HEK293 (cell line): ENCODE data around the gene GNA12.

Experiments used
- CTCF ChIA-PET: fragments of 350-600 bp; formaldehyde crosslinking; extraction: SDS; loops from one replicate; lab custom pipeline; 2021; ENCODE audit warnings: antibody characterized with exemption; lab: Yijun Ruan, JAX
- POLR2A ChIA-PET: fragments of 300-600 bp; formaldehyde crosslinking; extraction: SDS; loops from one replicate; lab custom pipeline; 2020; ENCODE audit warnings: antibody characterized with exemption, inconsistent platforms; lab: Yijun Ruan, JAX
- H3K27ac ChIP-seq: fragments of 200-500 bp; sonication (Bioruptor generic); 2 replicates; pipeline ENCODE4 v1.5.1; 2014; ENCODE audit warnings: low read depth, low read length, control low read depth, inconsistent platforms; ENCODE audit errors: extremely low read depth
- H3K36me3 ChIP-seq, 2 experiments: fragments of 200-500 bp in 1 of 2; sonication (Bioruptor generic) in 1 of 2; 1 replicate in 1 of 2; 2 replicates in 1 of 2; pipeline ENCODE4 v1.5.1; 2014 to 2017; ENCODE audit warnings: inconsistent platforms in 2 of 2, low read length in 2 of 2; ENCODE audit not compliant: control insufficient read depth in 2 of 2, insufficient read depth in 1 of 2
- H3K4me1 ChIP-seq: fragments of 200-500 bp; sonication (Bioruptor generic); 2 replicates; pipeline ENCODE4 v1.5.1; 2014; ENCODE audit warnings: mild to moderate bottlenecking, low read length, inconsistent platforms; ENCODE audit not compliant: control insufficient read depth, insufficient read depth
- H3K4me3 ChIP-seq: 2 replicates; pipeline ENCODE4 v1.5.1; 2011; ENCODE audit warnings: low read depth, mild to moderate bottlenecking, control low read depth, low read length, moderate library complexity
- H3K9me3 ChIP-seq: fragments of 200-500 bp; sonication (Bioruptor generic); 2 replicates; pipeline ENCODE4 v1.5.1; 2014; ENCODE audit warnings: low read depth, low read length, inconsistent platforms; ENCODE audit not compliant: control insufficient read depth, insufficient read depth
- CTCF ChIP-seq: fragments of 450-650 bp; formaldehyde crosslinking; IDR thresholded peaks from 2 replicates; pipeline ENCODE4 v1.5.1; 2016; ENCODE audit warnings: missing biosample characterization, missing genetic modification characterization
- KLF10 ChIP-seq: fragments of 450-650 bp; IDR thresholded peaks from 2 replicates; pipeline ENCODE4 v1.5.1; 2018; ENCODE audit warnings: missing biosample characterization, mild to moderate bottlenecking, missing genetic modification characterization
- PRDM6 ChIP-seq: fragments of 450-650 bp; formaldehyde crosslinking; IDR thresholded peaks from 2 replicates; pipeline ENCODE4 v1.5.1; 2017; ENCODE audit warnings: missing biosample characterization, missing genetic modification characterization
- ZNF274 ChIP-seq, 2 experiments: fragments of 200-500 bp in 1 of 2; fragments of 450-650 bp in 1 of 2; sonication (Bioruptor generic) in 1 of 2; formaldehyde crosslinking in 1 of 2; IDR thresholded peaks; 2 replicates each; pipeline versions ENCODE4 v1.5.1 to v1.6.1; 2014 to 2016; ENCODE audit warnings: borderline replicate concordance in 1 of 2, inconsistent platforms in 1 of 2, low read length in 1 of 2, missing biosample characterization in 1 of 2, missing genetic modification characterization in 1 of 2
- ZNF513 ChIP-seq: fragments of 450-650 bp; IDR thresholded peaks from 2 replicates; pipeline ENCODE4 v1.5.1; 2018; ENCODE audit warnings: missing biosample characterization, missing genetic modification characterization
- ZNF549 ChIP-seq: fragments of 450-650 bp; IDR thresholded peaks from 2 replicates; pipeline ENCODE4 v1.5.1; 2018; ENCODE audit warnings: missing biosample characterization, missing genetic modification characterization, mild to moderate bottlenecking, inconsistent platforms, moderate library complexity
- ZNF560 ChIP-seq: fragments of 450-650 bp; formaldehyde crosslinking; IDR thresholded peaks from 2 replicates; pipeline ENCODE4 v1.5.1; 2017; ENCODE audit warnings: missing biosample characterization, missing genetic modification characterization, borderline replicate concordance
- ZNF600 ChIP-seq: fragments of 450-650 bp; formaldehyde crosslinking; IDR thresholded peaks from 2 replicates; pipeline ENCODE4 v1.5.1; 2016; ENCODE audit warnings: missing biosample characterization, missing genetic modification characterization
- ZNF610 ChIP-seq: fragments of 450-650 bp; formaldehyde crosslinking; IDR thresholded peaks from 2 replicates; pipeline ENCODE4 v1.5.1; 2016; ENCODE audit warnings: missing biosample characterization, missing genetic modification characterization, borderline replicate concordance
- ZNF621 ChIP-seq: fragments of 450-650 bp; formaldehyde crosslinking; IDR thresholded peaks from 2 replicates; pipeline ENCODE4 v1.5.1; 2017; ENCODE audit warnings: missing biosample characterization, missing genetic modification characterization
- ZNF701 ChIP-seq: fragments of 450-650 bp; formaldehyde crosslinking; IDR thresholded peaks from 2 replicates; pipeline ENCODE4 v1.5.1; 2016; ENCODE audit warnings: missing biosample characterization, missing genetic modification characterization
- ZNF776 ChIP-seq: fragments of 450-650 bp; formaldehyde crosslinking; IDR thresholded peaks from 2 replicates; pipeline ENCODE4 v1.5.0; 2017; ENCODE audit warnings: missing biosample characterization, missing genetic modification characterization, borderline replicate concordance
- TF ChIP-seq, protein P1 (sequence below): fragments of 450-650 bp; formaldehyde crosslinking; IDR thresholded peaks from 2 replicates; pipeline ENCODE4 v1.5.1; 2017; ENCODE audit warnings: missing biosample characterization, mild to moderate bottlenecking, missing genetic modification characterization, moderate library complexity
- TF ChIP-seq, protein P2 (sequence below): fragments of 450-650 bp; formaldehyde crosslinking; IDR thresholded peaks from 2 replicates; pipeline ENCODE4 v1.5.1; 2017; ENCODE audit warnings: missing biosample characterization, missing genetic modification characterization
- TF ChIP-seq, protein P3 (sequence below): fragments of 450-650 bp; formaldehyde crosslinking; IDR thresholded peaks from 2 replicates; pipeline ENCODE4; 2016; ENCODE audit warnings: missing biosample characterization, missing genetic modification characterization

Gene GNA12

DNA sequence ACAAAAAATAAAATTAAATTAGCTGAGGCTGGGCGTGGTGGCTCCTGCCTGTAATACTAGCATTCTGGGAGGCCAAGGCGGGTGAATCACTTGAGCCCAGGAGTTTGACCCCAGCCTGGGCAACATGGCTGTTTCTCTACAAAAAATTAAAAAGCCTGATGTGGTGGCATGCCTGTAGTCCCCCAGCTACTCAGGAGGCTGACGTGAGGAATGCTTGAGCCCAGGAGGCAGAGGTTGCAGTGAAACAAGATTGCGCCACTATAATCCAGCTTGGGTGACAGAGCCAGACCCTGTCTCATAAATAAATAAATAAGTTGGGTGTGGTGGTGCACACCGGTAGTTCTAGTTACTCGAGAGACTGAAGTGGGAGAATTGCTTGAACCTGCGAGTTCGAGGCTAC lies 65.1 kb downstream of the GNA12 start:
- TF ChIP-seq PRDM6 (tag by site-specific recombination) (no peak), ZNF274 (IDR thresholded peaks at IDR 0.05; ENCODE audit: low read length) (no peak), ZNF274 (tag by site-specific recombination; IDR thresholded peaks at IDR 0.05; ENCODE audit: borderline replicate concordance) (no peak), ZNF513 (tag by site-specific recombination) (no peak), ZNF701 (tag by site-specific recombination) (no peak), ZNF776 (tag by site-specific recombination) (no peak), ZNF549 (tag by site-specific recombination) (no peak), CTCF (tag by site-specific recombination) (no peak), ZNF600 (no peak), KLF10 (no peak), ZNF560 (tag by site-specific recombination) (no peak), ZNF610 (no peak), ZNF621 (tag by site-specific recombination) (no peak)
- TF ChIP-seq, protein P1, sequence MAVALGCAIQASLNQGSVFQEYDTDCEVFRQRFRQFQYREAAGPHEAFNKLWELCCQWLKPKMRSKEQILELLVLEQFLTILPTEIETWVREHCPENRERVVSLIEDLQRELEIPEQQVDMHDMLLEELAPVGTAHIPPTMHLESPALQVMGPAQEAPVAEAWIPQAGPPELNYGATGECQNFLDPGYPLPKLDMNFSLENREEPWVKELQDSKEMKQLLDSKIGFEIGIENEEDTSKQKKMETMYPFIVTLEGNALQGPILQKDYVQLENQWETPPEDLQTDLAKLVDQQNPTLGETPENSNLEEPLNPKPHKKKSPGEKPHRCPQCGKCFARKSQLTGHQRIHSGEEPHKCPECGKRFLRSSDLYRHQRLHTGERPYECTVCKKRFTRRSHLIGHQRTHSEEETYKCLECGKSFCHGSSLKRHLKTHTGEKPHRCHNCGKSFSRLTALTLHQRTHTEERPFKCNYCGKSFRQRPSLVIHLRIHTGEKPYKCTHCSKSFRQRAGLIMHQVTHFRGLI (tag by site-specific recombination), result no peak
- TF ChIP-seq, protein P2, sequence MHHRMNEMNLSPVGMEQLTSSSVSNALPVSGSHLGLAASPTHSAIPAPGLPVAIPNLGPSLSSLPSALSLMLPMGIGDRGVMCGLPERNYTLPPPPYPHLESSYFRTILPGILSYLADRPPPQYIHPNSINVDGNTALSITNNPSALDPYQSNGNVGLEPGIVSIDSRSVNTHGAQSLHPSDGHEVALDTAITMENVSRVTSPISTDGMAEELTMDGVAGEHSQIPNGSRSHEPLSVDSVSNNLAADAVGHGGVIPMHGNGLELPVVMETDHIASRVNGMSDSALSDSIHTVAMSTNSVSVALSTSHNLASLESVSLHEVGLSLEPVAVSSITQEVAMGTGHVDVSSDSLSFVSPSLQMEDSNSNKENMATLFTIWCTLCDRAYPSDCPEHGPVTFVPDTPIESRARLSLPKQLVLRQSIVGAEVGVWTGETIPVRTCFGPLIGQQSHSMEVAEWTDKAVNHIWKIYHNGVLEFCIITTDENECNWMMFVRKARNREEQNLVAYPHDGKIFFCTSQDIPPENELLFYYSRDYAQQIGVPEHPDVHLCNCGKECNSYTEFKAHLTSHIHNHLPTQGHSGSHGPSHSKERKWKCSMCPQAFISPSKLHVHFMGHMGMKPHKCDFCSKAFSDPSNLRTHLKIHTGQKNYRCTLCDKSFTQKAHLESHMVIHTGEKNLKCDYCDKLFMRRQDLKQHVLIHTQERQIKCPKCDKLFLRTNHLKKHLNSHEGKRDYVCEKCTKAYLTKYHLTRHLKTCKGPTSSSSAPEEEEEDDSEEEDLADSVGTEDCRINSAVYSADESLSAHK (tag by site-specific recombination), result no peak
- TF ChIP-seq, protein P3, sequence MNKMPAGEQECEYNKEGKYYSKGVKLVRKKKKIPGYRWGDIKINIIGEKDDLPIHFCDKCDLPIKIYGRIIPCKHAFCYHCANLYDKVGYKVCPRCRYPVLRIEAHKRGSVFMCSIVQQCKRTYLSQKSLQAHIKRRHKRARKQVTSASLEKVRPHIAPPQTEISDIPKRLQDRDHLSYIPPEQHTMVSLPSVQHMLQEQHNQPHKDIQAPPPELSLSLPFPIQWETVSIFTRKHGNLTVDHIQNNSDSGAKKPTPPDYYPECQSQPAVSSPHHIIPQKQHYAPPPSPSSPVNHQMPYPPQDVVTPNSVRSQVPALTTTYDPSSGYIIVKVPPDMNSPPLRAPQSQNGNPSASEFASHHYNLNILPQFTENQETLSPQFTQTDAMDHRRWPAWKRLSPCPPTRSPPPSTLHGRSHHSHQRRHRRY (tag by site-specific recombination), result no peak
- Histone ChIP-seq H3K4me3 (no peak overlapping the region), H3K36me3 (no peaks in the 10 kb centered on the region), H3K9me3 (no peaks in the 10 kb centered on the region), H3K27ac (no peak overlapping the region), H3K4me1 (no peaks in the 10 kb centered on the region)
- ChIA-PET CTCF (interaction anchor here (0.9 kb wide), 1 partner anchor 21 kb away, joined by 4 read pairs; no protein-coding TSS in a partner anchor), POLR2A (no interaction called here)
